ENCODE data around the gene B4GALT7. TPM values are rescaled to one million over a fixed set of nuclear protein-coding genes. Genes with fewer than 3 reads are reported as not detected.

The B4GALT7 gene
- total RNA-seq, 4 donors from 2014 or later, result 13.9 to 19.4 (median 17.4) TPM

- WGBS, result 85% methylated on average over 21 of the region's 37 CpGs
- H3K4me1 ChIP-seq, result peaks cover 14% of the 10 kb centered on the region
- H3K27ac ChIP-seq, result no peak overlapping the region
- H3K4me3 ChIP-seq, result no peak overlapping the region
- no peaks in the 10 kb centered on the region for H3K27me3 ChIP-seq
- H3K9me3 ChIP-seq, result no peaks in the 10 kb centered on the region
- peak in 1 of 2 donors; percentile 75 for DNase-seq (ENCODE audit: low spot score in 2 of 2)
- H3K36me3 ChIP-seq, result peaks cover 36% of the 10 kb centered on the region
- TF ChIP-seq POLR2A (IDR thresholded peaks at IDR 0.05) (no peak), EP300 (IDR thresholded peaks at IDR 0.05) (no peak), CTCF (IDR thresholded peaks at IDR 0.05) (no peak), POLR2AphosphoS5 (IDR thresholded peaks at IDR 0.05) (no peak)
Measured at GRCh38 chr5:177608243-177609075, 8.5 kb downstream of the B4GALT7 start.

GRCh38 chr5:177609076-177610059 lies 9.4 kb downstream of the B4GALT7 start:
- Histone ChIP-seq H3K4me1 (peaks cover 14% of the 10 kb centered on the region), H3K4me3 (no peak overlapping the region), H3K9me3 (no peaks in the 10 kb centered on the region), H3K36me3 (peaks cover 36% of the 10 kb centered on the region), H3K27ac (no peak overlapping the region), H3K27me3 (no peaks in the 10 kb centered on the region)
- WGBS, result 55% methylated on average over 4 of the region's 21 CpGs
- no peak for TF ChIP-seq POLR2AphosphoS5 (IDR thresholded peaks at IDR 0.05)
- no peak for TF ChIP-seq EP300 (IDR thresholded peaks at IDR 0.05)
- no peak for TF ChIP-seq POLR2A (IDR thresholded peaks at IDR 0.05)
- no peak for TF ChIP-seq CTCF (IDR thresholded peaks at IDR 0.05)
- DNase-seq (ENCODE audit: low spot score in 2 of 2), result no peak

GRCh38 chr5:177610131-177610769 lies 10.3 kb downstream of the B4GALT7 start:
- DNase-seq (ENCODE audit: low spot score in 2 of 2), result no peak
- WGBS, result 76% methylated on average over 12 of the region's 13 CpGs
- Histone ChIP-seq H3K27me3 (no peaks in the 10 kb centered on the region), H3K9me3 (no peaks in the 10 kb centered on the region), H3K36me3 (peaks cover 28% of the 10 kb centered on the region), H3K27ac (peak overlapping the region; percentile 16), H3K4me1 (peaks cover 14% of the 10 kb centered on the region), H3K4me3 (no peak overlapping the region)
- TF ChIP-seq POLR2AphosphoS5 (IDR thresholded peaks at IDR 0.05), result no peak
- no peak for TF ChIP-seq CTCF (IDR thresholded peaks at IDR 0.05)
- no peak for TF ChIP-seq EP300 (IDR thresholded peaks at IDR 0.05)
- TF ChIP-seq POLR2A (IDR thresholded peaks at IDR 0.05), result no peak

GRCh38 chr5:177610770-177611445 lies 11.0 kb downstream of the B4GALT7 start:
- Histone ChIP-seq H3K4me1 (peaks cover 14% of the 10 kb centered on the region), H3K27ac (peak overlapping the region; percentile 16), H3K9me3 (no peaks in the 10 kb centered on the region), H3K4me3 (no peak overlapping the region), H3K27me3 (no peaks in the 10 kb centered on the region), H3K36me3 (peaks cover 22% of the 10 kb centered on the region)
- TF ChIP-seq CTCF (IDR thresholded peaks at IDR 0.05) (no peak), POLR2AphosphoS5 (IDR thresholded peaks at IDR 0.05) (no peak), EP300 (IDR thresholded peaks at IDR 0.05) (no peak), POLR2A (IDR thresholded peaks at IDR 0.05) (no peak)
- no peak for DNase-seq (ENCODE audit: low spot score in 2 of 2)
- 66% methylated on average over 4 of the region's 4 CpGs for WGBS
